ENCODE data around the gene SEC24D. TPM values are rescaled to one million over a fixed set of nuclear protein-coding genes. Genes with fewer than 3 reads are reported as not detected.
"Not testable (repeated sequence)": the region's sequence is repeated elsewhere in the genome, so short reads cannot be mapped to it uniquely, and the experiment has no call there.

Gene SEC24D
- total RNA-seq, 2 experiments from 2014 or later = 28.5 to 33.0 TPM

GRCh38 chr4:118777649-118778048 lies 58.3 kb downstream of the SEC24D start:
- H3K27ac Mint-ChIP-seq; CTCF ChIA-PET; POLR2A ChIA-PET; ATAC-seq; H3K4me3 Mint-ChIP-seq; DNase-seq; H3K9me3 Mint-ChIP-seq (ENCODE audit: low read depth); H3K36me3 Mint-ChIP-seq (ENCODE audit: low read depth); H3K27me3 Mint-ChIP-seq; H3K4me1 Mint-ChIP-seq: not testable (repeated sequence)
- intact Hi-C loops (cut with DNase I, micrococcal nuclease) = loop anchor here (10.0 kb wide), 2 partner anchors 187 to 507 kb away; no protein-coding TSS in a partner anchor

- DNase-seq; H3K4me3 Mint-ChIP-seq; H3K4me1 Mint-ChIP-seq; H3K27me3 Mint-ChIP-seq; H3K36me3 Mint-ChIP-seq (ENCODE audit: low read depth); ATAC-seq; CTCF ChIA-PET; H3K9me3 Mint-ChIP-seq (ENCODE audit: low read depth); H3K27ac Mint-ChIP-seq; POLR2A ChIA-PET: not testable (repeated sequence)
- intact Hi-C loops (cut with DNase I, micrococcal nuclease) = loop anchor here (10.0 kb wide), 2 partner anchors 188 to 508 kb away; no protein-coding TSS in a partner anchor
Measured at GRCh38 chr4:118776955-118777640, 58.8 kb downstream of the SEC24D start.

GRCh38 chr4:118776157-118776954 lies 59.6 kb downstream of the SEC24D start:
- intact Hi-C loops (cut with DNase I, micrococcal nuclease) = loop anchor here (10.0 kb wide), 2 partner anchors 188 to 508 kb away; no protein-coding TSS in a partner anchor

GRCh38 chr4:118775405-118775804 lies 60.5 kb downstream of the SEC24D start:
- ATAC-seq (no peak), DNase-seq (no peak)
- no peak overlapping the region for H3K4me3 Mint-ChIP-seq
- H3K36me3 Mint-ChIP-seq (ENCODE audit: low read depth) = no peaks in the 10 kb centered on the region
- no peak overlapping the region for H3K27ac Mint-ChIP-seq
- intact Hi-C loops (cut with DNase I, micrococcal nuclease) = loop anchor here (10.0 kb wide), 2 partner anchors 189 to 509 kb away; no protein-coding TSS in a partner anchor
- no peaks in the 10 kb centered on the region for H3K9me3 Mint-ChIP-seq (ENCODE audit: low read depth)
- no peaks in the 10 kb centered on the region for H3K4me1 Mint-ChIP-seq
- no peaks in the 10 kb centered on the region for H3K27me3 Mint-ChIP-seq
- ChIA-PET POLR2A (no interaction called here), CTCF (interaction anchor here (0.6 to 2.2 kb wide), 3 partner anchors 90 to 130 kb away, joined by 3 to 10 read pairs (median 5); no protein-coding TSS in a partner anchor)

More at GRCh38 chr4:118776157-118776954, 59.6 kb downstream of the SEC24D start:
- Mint-ChIP-seq H3K27ac (no peak overlapping the region), H3K36me3 (ENCODE audit: low read depth) (peaks cover 1% of the 10 kb centered on the region), H3K27me3 (no peaks in the 10 kb centered on the region), H3K9me3 (ENCODE audit: low read depth) (no peaks in the 10 kb centered on the region), H3K4me3 (no peak overlapping the region), H3K4me1 (no peaks in the 10 kb centered on the region)
- POLR2A ChIA-PET = no interaction called here
- ATAC-seq (no peak), DNase-seq (no peak)
- CTCF ChIA-PET = interaction anchor here (0.6 kb wide), 1 partner anchor 787 kb away, joined by 4 read pairs; no protein-coding TSS in a partner anchor

- POLR2A ChIA-PET = interaction anchor here (0.6 kb wide), 1 partner anchor 43 kb away, joined by 3 read pairs; no protein-coding TSS in a partner anchor
- Mint-ChIP-seq H3K27ac (no peak overlapping the region), H3K4me1 (no peaks in the 10 kb centered on the region)
Measured at GRCh38 chr4:118774989-118775388, 60.9 kb downstream of the SEC24D start.

GRCh38 chr4:118774321-118774720 lies 61.6 kb downstream of the SEC24D start:
- Mint-ChIP-seq H3K4me1 (no peaks in the 10 kb centered on the region), H3K36me3 (ENCODE audit: low read depth) (no peaks in the 10 kb centered on the region), H3K4me3 (no peak overlapping the region), H3K27ac (no peak overlapping the region), H3K9me3 (ENCODE audit: low read depth) (no peaks in the 10 kb centered on the region), H3K27me3 (no peaks in the 10 kb centered on the region)
- ATAC-seq = no peak
- intact Hi-C loops (cut with DNase I, micrococcal nuclease) = loop anchor here (5.0 to 10.0 kb wide), 5 partner anchors 190 to 513 kb away; no protein-coding TSS in a partner anchor
- DNase-seq = no peak
- POLR2A ChIA-PET = interaction anchor here (0.6 kb wide), 1 partner anchor 44 kb away, joined by 3 read pairs; no protein-coding TSS in a partner anchor
- CTCF ChIA-PET = interaction anchor here (0.6 to 2.2 kb wide), 9 partner anchors 13 to 192 kb away, joined by 3 to 10 read pairs (median 4); partner anchors contain the start of gene SYNPO2

More at GRCh38 chr4:118774989-118775388, 60.9 kb downstream of the SEC24D start:
- H3K4me3 Mint-ChIP-seq = no peak overlapping the region
- H3K36me3 Mint-ChIP-seq (ENCODE audit: low read depth) = no peaks in the 10 kb centered on the region
- ATAC-seq = no peak
- no peaks in the 10 kb centered on the region for H3K27me3 Mint-ChIP-seq
- DNase-seq = no peak
- H3K9me3 Mint-ChIP-seq (ENCODE audit: low read depth) = no peaks in the 10 kb centered on the region
- intact Hi-C loops (cut with DNase I, micrococcal nuclease) = loop anchor here (5.0 to 10.0 kb wide), 5 partner anchors 190 to 512 kb away; no protein-coding TSS in a partner anchor
- CTCF ChIA-PET = interaction anchor here (0.6 to 2.2 kb wide), 7 partner anchors 15 to 191 kb away, joined by 3 to 10 read pairs (median 4); no protein-coding TSS in a partner anchor

GRCh38 chr4:118773429-118773792 lies 62.5 kb downstream of the SEC24D start:
- H3K4me3 Mint-ChIP-seq = no peak overlapping the region
- ATAC-seq (no peak), DNase-seq (no peak)
- H3K27me3 Mint-ChIP-seq = no peaks in the 10 kb centered on the region
- CTCF ChIA-PET = interaction anchor here (0.8 to 2.2 kb wide), 5 partner anchors 14 to 118 kb away, joined by 3 to 10 read pairs (median 4); partner anchors contain the start of gene SYNPO2
- H3K4me1 Mint-ChIP-seq = no peaks in the 10 kb centered on the region
- H3K36me3 Mint-ChIP-seq (ENCODE audit: low read depth) = no peaks in the 10 kb centered on the region
- no peak overlapping the region for H3K27ac Mint-ChIP-seq
- no peaks in the 10 kb centered on the region for H3K9me3 Mint-ChIP-seq (ENCODE audit: low read depth)
- POLR2A ChIA-PET = interaction anchor here (0.5 kb wide), 1 partner anchor 443 kb away, joined by 3 read pairs; no protein-coding TSS in a partner anchor
- intact Hi-C loops (cut with DNase I, micrococcal nuclease) = loop anchor here (2.0 to 10.0 kb wide), 6 partner anchors 91 to 514 kb away; no protein-coding TSS in a partner anchor

GRCh38 chr4:118772767-118773428 lies 63.0 kb downstream of the SEC24D start:
- CTCF ChIA-PET = interaction anchor here (0.6 to 3.8 kb wide), 8 partner anchors 17 to 492 kb away, joined by 3 to 27 read pairs (median 6); partner anchors contain the start of gene SYNPO2
- H3K4me1 Mint-ChIP-seq = no peaks in the 10 kb centered on the region

GRCh38 chr4:118772081-118772766 lies 63.7 kb downstream of the SEC24D start:
- no peaks in the 10 kb centered on the region for H3K27me3 Mint-ChIP-seq
- no peaks in the 10 kb centered on the region for H3K4me1 Mint-ChIP-seq
- DNase-seq (no peak), ATAC-seq (peak; percentile 55)
- intact Hi-C loops (cut with DNase I, micrococcal nuclease) = loop anchor here (1.0 to 10.0 kb wide), 7 partner anchors 93 to 515 kb away; no protein-coding TSS in a partner anchor
- no peak overlapping the region for H3K27ac Mint-ChIP-seq
- H3K36me3 Mint-ChIP-seq (ENCODE audit: low read depth) = no peaks in the 10 kb centered on the region
- no peaks in the 10 kb centered on the region for H3K9me3 Mint-ChIP-seq (ENCODE audit: low read depth)
- ChIA-PET POLR2A (interaction anchor here (0.6 kb wide), 1 partner anchor 12 kb away, joined by 3 read pairs; no protein-coding TSS in a partner anchor), CTCF (interaction anchor here (0.6 to 4.1 kb wide), 24 partner anchors 12 to 538 kb away, joined by 3 to 43 read pairs (median 4); partner anchors contain the start of gene SYNPO2)
- H3K4me3 Mint-ChIP-seq = no peak overlapping the region

More at GRCh38 chr4:118772767-118773428, 63.0 kb downstream of the SEC24D start:
- DNase-seq = no peak
- no peak overlapping the region for H3K27ac Mint-ChIP-seq
- H3K27me3 Mint-ChIP-seq = no peaks in the 10 kb centered on the region
- intact Hi-C loops (cut with DNase I, micrococcal nuclease) = loop anchor here (1.0 to 10.0 kb wide), 7 partner anchors 92 to 514 kb away; no protein-coding TSS in a partner anchor
- no peaks in the 10 kb centered on the region for H3K9me3 Mint-ChIP-seq (ENCODE audit: low read depth)
- H3K4me3 Mint-ChIP-seq = no peak overlapping the region
- no peaks in the 10 kb centered on the region for H3K36me3 Mint-ChIP-seq (ENCODE audit: low read depth)
- POLR2A ChIA-PET = interaction anchor here (0.5 kb wide), 1 partner anchor 443 kb away, joined by 3 read pairs; no protein-coding TSS in a partner anchor
- ATAC-seq = no peak

GRCh38 chr4:118770741-118771187 lies 65.2 kb downstream of the SEC24D start:
- CTCF ChIA-PET = interaction anchor here (0.7 to 4.1 kb wide), 11 partner anchors 8 to 202 kb away, joined by 3 to 43 read pairs (median 4); no protein-coding TSS in a partner anchor
- peaks cover 7% of the 10 kb centered on the region for H3K36me3 Mint-ChIP-seq (ENCODE audit: low read depth)
- POLR2A ChIA-PET = no interaction called here

More at GRCh38 chr4:118770741-118771187, 65.2 kb downstream of the SEC24D start:
- Mint-ChIP-seq H3K4me1 (no peaks in the 10 kb centered on the region), H3K4me3 (no peak overlapping the region), H3K9me3 (ENCODE audit: low read depth) (no peaks in the 10 kb centered on the region), H3K27ac (no peak overlapping the region), H3K27me3 (no peaks in the 10 kb centered on the region)
- intact Hi-C loops (cut with DNase I, micrococcal nuclease) = loop anchor here (5.0 to 10.0 kb wide), 5 partner anchors 194 to 517 kb away; no protein-coding TSS in a partner anchor
- ATAC-seq = no peak
- DNase-seq = no peak
